ENCODE measurements around the gene FAM107B.

- TF ChIP-seq CTCF (conservative IDR thresholded peaks at IDR 0.05) (no peak), EZH2 (IDR thresholded peaks at IDR 0.05; ENCODE audit: low read depth) (no peak)
Measured at GRCh38 chr10:14574885-14575284, 199.8 kb downstream of the FAM107B start.

Measured in PC-9 (cell line).